Measurements from ENCODE around the gene FBXL16.

GRCh38 chr16:728131-728889 is 22.7 kb upstream of the FBXL16 start:
- TF ChIP-seq, protein P1, sequence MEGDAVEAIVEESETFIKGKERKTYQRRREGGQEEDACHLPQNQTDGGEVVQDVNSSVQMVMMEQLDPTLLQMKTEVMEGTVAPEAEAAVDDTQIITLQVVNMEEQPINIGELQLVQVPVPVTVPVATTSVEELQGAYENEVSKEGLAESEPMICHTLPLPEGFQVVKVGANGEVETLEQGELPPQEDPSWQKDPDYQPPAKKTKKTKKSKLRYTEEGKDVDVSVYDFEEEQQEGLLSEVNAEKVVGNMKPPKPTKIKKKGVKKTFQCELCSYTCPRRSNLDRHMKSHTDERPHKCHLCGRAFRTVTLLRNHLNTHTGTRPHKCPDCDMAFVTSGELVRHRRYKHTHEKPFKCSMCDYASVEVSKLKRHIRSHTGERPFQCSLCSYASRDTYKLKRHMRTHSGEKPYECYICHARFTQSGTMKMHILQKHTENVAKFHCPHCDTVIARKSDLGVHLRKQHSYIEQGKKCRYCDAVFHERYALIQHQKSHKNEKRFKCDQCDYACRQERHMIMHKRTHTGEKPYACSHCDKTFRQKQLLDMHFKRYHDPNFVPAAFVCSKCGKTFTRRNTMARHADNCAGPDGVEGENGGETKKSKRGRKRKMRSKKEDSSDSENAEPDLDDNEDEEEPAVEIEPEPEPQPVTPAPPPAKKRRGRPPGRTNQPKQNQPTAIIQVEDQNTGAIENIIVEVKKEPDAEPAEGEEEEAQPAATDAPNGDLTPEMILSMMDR (IDR thresholded peaks at IDR 0.05): no peak
- TF ChIP-seq POLR2A (IDR thresholded peaks at IDR 0.05): no peak

All from body of pancreas (tissue), 4 donors.